HCT116 (cell line): ENCODE data around the gene XPNPEP1.

Experiments used
- CTCF ChIP-seq, 3 experiments: fragments of 200-600 bp in 1 of 3; sonication (generic) in 1 of 3; IDR thresholded peaks in 2 of 3; conservative IDR thresholded peaks in 1 of 3; 2 replicates each; pipeline ENCODE4 v1.5.1; 2012 to 2017; ENCODE audit warnings: low read depth in 2 of 3, low read length in 2 of 3, antibody characterized with exemption in 1 of 3, borderline replicate concordance in 1 of 3, control low read depth in 1 of 3, mild to moderate bottlenecking in 1 of 3, mixed read lengths in 1 of 3, mixed run types in 1 of 3, moderate library complexity in 1 of 3; ENCODE audit not compliant: insufficient read depth in 1 of 3
- ELF1 ChIP-seq: IDR thresholded peaks from 2 replicates; pipeline ENCODE4 v1.6.1; 2012; ENCODE audit warnings: low read depth, borderline replicate concordance
- EZH2 ChIP-seq: fragments of 200-600 bp; sonication (generic); IDR thresholded peaks from 2 replicates; pipeline ENCODE4 v1.6.1; 2017; ENCODE audit warnings: antibody characterized with exemption, mixed run types
- EZH2phosphoT487 ChIP-seq: fragments of 200-600 bp; IDR thresholded peaks from 2 replicates; pipeline ENCODE4 v1.6.1; 2018; ENCODE audit warnings: antibody characterized with exemption, borderline replicate concordance
- JUND ChIP-seq: IDR thresholded peaks from 2 replicates; pipeline ENCODE4 v1.6.1; 2012
- MAX ChIP-seq: IDR thresholded peaks from 2 replicates; pipeline ENCODE4 v1.6.1; 2012
- POLR2AphosphoS5 ChIP-seq: IDR thresholded peaks from 2 replicates; pipeline ENCODE4 v1.6.1; 2011; ENCODE audit warnings: mild to moderate bottlenecking, low read depth, low read length, moderate library complexity
- SIN3A ChIP-seq: IDR thresholded peaks from 2 replicates; pipeline ENCODE4 v1.6.1; 2012; ENCODE audit warnings: low read depth
- TCF7L2 ChIP-seq: IDR thresholded peaks from 2 replicates; pipeline ENCODE4 v1.7.0; 2011; ENCODE audit warnings: borderline replicate concordance, inconsistent platforms; ENCODE audit not compliant: insufficient read depth, insufficient read length; ENCODE audit errors: extremely low read depth
- YY1 ChIP-seq: IDR thresholded peaks from 2 replicates; pipeline ENCODE4 v1.6.1; 2011; ENCODE audit warnings: low read length, low read depth, moderate library complexity, mild to moderate bottlenecking; ENCODE audit not compliant: insufficient replicate concordance; ENCODE audit errors: extremely low read depth
- ZFX ChIP-seq: fragments of 450-650 bp; IDR thresholded peaks from 2 replicates; pipeline ENCODE4 v1.6.1; 2017

- TF ChIP-seq CTCF (IDR thresholded peaks at IDR 0.05 in 2 of 3, conservative IDR thresholded peaks at IDR 0.05 in 1 of 3; ENCODE audit: borderline replicate concordance in 1 of 3, insufficient read depth in 1 of 3, low read depth in 2 of 3, low read length in 2 of 3) (peak; percentile 98 to 100 (median 99)), TCF7L2 (no peak), EZH2phosphoT487 (no peak), POLR2AphosphoS5 (no peak), JUND (no peak), SIN3A (no peak), EZH2 (no peak), MAX (no peak), ZFX (no peak), ELF1 (no peak), YY1 (peak; percentile 32)
Observed at GRCh38 chr10:109883859-109884771, 39.2 kb downstream of the XPNPEP1 start.
